Sigmoid colon (tissue), 4 donors: ENCODE results near the gene SMIM35.

Source experiments
- EP300 ChIP-seq, 4 donors: sonication (generic); formaldehyde crosslinking; IDR thresholded peaks; one replicate each; pipeline ENCODE4 v1.6.1; 2017; ENCODE audit warnings: antibody characterized with exemption in 4 of 4
- POLR2A ChIP-seq, 2 donors: fragments of 450-650 bp; IDR thresholded peaks; one replicate each; pipeline ENCODE4 v1.6.1; 2016; ENCODE audit warnings: antibody characterized with exemption in 2 of 2, mild to moderate bottlenecking in 2 of 2, moderate library complexity in 2 of 2
- POLR2AphosphoS5 ChIP-seq, 4 donors: sonication (generic); formaldehyde crosslinking; IDR thresholded peaks; one replicate each; pipeline ENCODE4 v1.6.1; 2017; ENCODE audit warnings: antibody characterized with exemption in 4 of 4
- TF ChIP-seq, protein P1 (sequence below), 4 experiments: fragments of 450-650 bp in 3 of 4; fragments of 200-600 bp in 1 of 4; IDR thresholded peaks; one replicate each; pipeline ENCODE4 v1.5.1; 2016 to 2019; ENCODE audit warnings: antibody characterized with exemption in 4 of 4, mild to moderate bottlenecking in 3 of 4, moderate library complexity in 2 of 4

DNA sequence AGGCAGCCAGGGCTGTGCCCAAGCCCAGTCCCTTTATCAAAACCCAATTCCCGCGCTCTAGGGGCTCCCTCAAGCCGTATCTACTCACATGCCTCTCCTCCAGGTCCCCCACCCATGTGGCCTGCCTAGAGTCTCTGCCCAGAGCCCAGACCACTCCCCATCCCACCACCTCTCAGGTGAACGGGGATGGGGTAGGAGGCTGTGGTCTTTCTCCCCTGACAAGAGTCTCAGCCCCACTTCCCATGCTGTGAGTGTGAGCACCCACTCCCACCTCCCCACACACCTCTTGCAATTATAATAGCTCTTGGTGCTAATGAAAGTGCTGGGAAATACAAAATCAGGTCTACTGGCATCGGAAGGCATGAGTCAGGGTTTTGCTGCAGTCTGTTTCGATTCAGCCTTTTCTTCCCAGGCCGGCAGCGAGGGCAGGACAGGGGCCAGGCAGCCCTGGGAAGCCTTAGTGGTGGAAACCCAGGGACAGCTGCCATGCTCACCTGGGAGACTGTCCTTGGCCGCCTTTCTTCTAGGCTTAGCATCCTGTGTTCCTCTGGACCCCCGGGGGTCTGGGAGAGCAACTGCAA is 26.6 kb downstream of the SMIM35 start:
- no peak for TF ChIP-seq EP300 (IDR thresholded peaks at IDR 0.05)
- TF ChIP-seq POLR2A (IDR thresholded peaks at IDR 0.05) = no peak
- no peak for TF ChIP-seq POLR2AphosphoS5 (IDR thresholded peaks at IDR 0.05)
- TF ChIP-seq, protein P1, sequence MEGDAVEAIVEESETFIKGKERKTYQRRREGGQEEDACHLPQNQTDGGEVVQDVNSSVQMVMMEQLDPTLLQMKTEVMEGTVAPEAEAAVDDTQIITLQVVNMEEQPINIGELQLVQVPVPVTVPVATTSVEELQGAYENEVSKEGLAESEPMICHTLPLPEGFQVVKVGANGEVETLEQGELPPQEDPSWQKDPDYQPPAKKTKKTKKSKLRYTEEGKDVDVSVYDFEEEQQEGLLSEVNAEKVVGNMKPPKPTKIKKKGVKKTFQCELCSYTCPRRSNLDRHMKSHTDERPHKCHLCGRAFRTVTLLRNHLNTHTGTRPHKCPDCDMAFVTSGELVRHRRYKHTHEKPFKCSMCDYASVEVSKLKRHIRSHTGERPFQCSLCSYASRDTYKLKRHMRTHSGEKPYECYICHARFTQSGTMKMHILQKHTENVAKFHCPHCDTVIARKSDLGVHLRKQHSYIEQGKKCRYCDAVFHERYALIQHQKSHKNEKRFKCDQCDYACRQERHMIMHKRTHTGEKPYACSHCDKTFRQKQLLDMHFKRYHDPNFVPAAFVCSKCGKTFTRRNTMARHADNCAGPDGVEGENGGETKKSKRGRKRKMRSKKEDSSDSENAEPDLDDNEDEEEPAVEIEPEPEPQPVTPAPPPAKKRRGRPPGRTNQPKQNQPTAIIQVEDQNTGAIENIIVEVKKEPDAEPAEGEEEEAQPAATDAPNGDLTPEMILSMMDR (IDR thresholded peaks at IDR 0.05) = no peak
